SK-N-SH (cell line): Measurements from ENCODE around the gene PHF8. TPM values are rescaled to one million over a fixed set of nuclear protein-coding genes. Genes with fewer than 3 reads are reported as not detected.

Experiments
- CTCF ChIA-PET: fragments of 300-600, 350-600 bp; formaldehyde crosslinking; extraction: SDS; loops from one replicate; lab custom pipeline; 2021; lab: Yijun Ruan, JAX
- POLR2A ChIA-PET: fragments of 350-600 bp; sonication (Branson Sonifier 250); formaldehyde crosslinking; extraction: SDS; loops from one replicate; lab custom pipeline; 2020; ENCODE audit warnings: antibody characterized with exemption, inconsistent platforms; lab: Yijun Ruan, JAX
- DNase-seq: peaks from one replicate; pipeline ENCODE4 v3.0.0; 2012
- H2AFZ ChIP-seq: fragments of 200-600 bp; sonication (generic); 2 replicates; pipeline ENCODE4 v1.8.1; 2016; ENCODE audit warnings: antibody characterized with exemption, mild to moderate bottlenecking, low read depth
- H3F3A ChIP-seq: fragments of 200-600 bp; sonication (generic); replicated peaks from 2 replicates; pipeline ENCODE3; 2016; ENCODE audit warnings: antibody characterized with exemption, mild to moderate bottlenecking; ENCODE audit not compliant: insufficient read depth
- H3K27ac ChIP-seq, 2 experiments: fragments of 200-500 bp in 1 of 2; fragments of 200-600 bp in 1 of 2; sonication (Bioruptor generic) in 1 of 2; sonication (generic), shearing (Covaris generic) in 1 of 2; 2 replicates each; pipeline versions ENCODE4 v1.5.1 to v1.6.1; 2014 to 2016; ENCODE audit warnings: low read depth in 2 of 2, inconsistent platforms in 1 of 2, low read length in 1 of 2, mild to moderate bottlenecking in 1 of 2, mixed read lengths in 1 of 2
- H3K27me3 ChIP-seq: fragments of 200-600 bp; sonication (generic), shearing (Covaris generic); 2 replicates; pipeline ENCODE4 v1.6.1; 2016; ENCODE audit warnings: mixed run types; ENCODE audit not compliant: insufficient read depth
- H3K36me3 ChIP-seq, 2 experiments: fragments of 200-500 bp in 1 of 2; fragments of 200-600 bp in 1 of 2; sonication (Bioruptor generic) in 1 of 2; sonication (generic) in 1 of 2; replicated peaks in 1 of 2; 2 replicates each; pipeline versions ENCODE3 to v1.5.1; 2014 to 2016; ENCODE audit warnings: low read length in 1 of 2, mild to moderate bottlenecking in 1 of 2; ENCODE audit not compliant: insufficient read depth in 2 of 2, control insufficient read depth in 1 of 2
- H3K4me1 ChIP-seq, 2 experiments: fragments of 200-500 bp in 1 of 2; fragments of 200-600 bp in 1 of 2; sonication (Bioruptor generic) in 1 of 2; sonication (generic), shearing (Covaris generic) in 1 of 2; 2 replicates each; pipeline versions ENCODE4 v1.5.1 to v1.6.1; 2014 to 2016; ENCODE audit warnings: low read depth in 1 of 2, low read length in 1 of 2, mixed run types in 1 of 2; ENCODE audit not compliant: insufficient read depth in 2 of 2, control insufficient read depth in 1 of 2
- H3K4me2 ChIP-seq: fragments of 200-600 bp; sonication (generic), shearing (Covaris generic); 2 replicates; pipeline ENCODE4 v1.6.1; 2017; ENCODE audit warnings: mixed run types
- H3K4me3 ChIP-seq, 2 experiments: fragments of 200-500 bp in 1 of 2; fragments of 200-600 bp in 1 of 2; sonication (Bioruptor generic) in 1 of 2; sonication (generic), shearing (Covaris generic) in 1 of 2; 2 replicates each; pipeline versions ENCODE4 v1.5.1 to v1.8.1; 2014 to 2016; ENCODE audit warnings: low read depth in 2 of 2, inconsistent platforms in 1 of 2, low read length in 1 of 2, mild to moderate bottlenecking in 1 of 2, mixed read lengths in 1 of 2, moderate library complexity in 1 of 2
- H3K79me2 ChIP-seq: fragments of 200-600 bp; sonication (generic); 2 replicates; pipeline ENCODE4 v1.8.1; 2017; ENCODE audit warnings: mild to moderate bottlenecking; ENCODE audit not compliant: insufficient read depth
- H3K9ac ChIP-seq: fragments of 200-600 bp; sonication (generic); 2 replicates; pipeline ENCODE4 v1.6.1; 2017; ENCODE audit warnings: mixed run types
- H3K9me2 ChIP-seq: fragments of 200-600 bp; sonication (generic); 2 replicates; pipeline ENCODE4 v1.6.1; 2017; ENCODE audit warnings: mixed run types
- H3K9me3 ChIP-seq: fragments of 200-600 bp; sonication (generic); 2 replicates; pipeline ENCODE4 v1.6.1; 2017; ENCODE audit warnings: mixed run types, mild to moderate bottlenecking, moderate library complexity
- H4K20me1 ChIP-seq: fragments of 200-600 bp; sonication (generic); 2 replicates; pipeline ENCODE4 v1.6.1; 2017; ENCODE audit warnings: mild to moderate bottlenecking, mixed run types; ENCODE audit not compliant: insufficient read depth
- ELF1 ChIP-seq: IDR thresholded peaks from 2 replicates; pipeline ENCODE4 v1.4.0; 2012
- EZH2phosphoT487 ChIP-seq: fragments of 200-600 bp; sonication (generic); IDR thresholded peaks from 2 replicates; pipeline ENCODE4 v1.6.1; 2017; ENCODE audit warnings: low read depth, mixed run types, mild to moderate bottlenecking, antibody characterized with exemption, moderate library complexity, borderline replicate concordance
- FOXJ3 ChIP-seq: sonication (generic); formaldehyde crosslinking; IDR thresholded peaks from 2 replicates; pipeline ENCODE4 v1.5.1; 2020; ENCODE audit warnings: mild to moderate bottlenecking, missing genetic modification reagents
- FOXM1 ChIP-seq: IDR thresholded peaks from 2 replicates; pipeline ENCODE4 v1.4.0; 2012; ENCODE audit warnings: low read depth, mild to moderate bottlenecking
- GATA2 ChIP-seq: sonication (generic); formaldehyde crosslinking; IDR thresholded peaks from 2 replicates; pipeline ENCODE4 v1.5.0; 2020; ENCODE audit warnings: mild to moderate bottlenecking, missing genetic modification reagents
- MEF2A ChIP-seq: IDR thresholded peaks from 2 replicates; pipeline ENCODE4 v1.4.0; 2012; ENCODE audit warnings: low read depth, borderline replicate concordance
- MXI1 ChIP-seq: IDR thresholded peaks from 2 replicates; pipeline ENCODE4 v1.6.1; 2012; ENCODE audit warnings: mild to moderate bottlenecking, low read depth, low read length, improper control_type of control experiment
- NRF1 ChIP-seq: IDR thresholded peaks from 2 replicates; pipeline ENCODE4 v1.6.1; 2012; ENCODE audit warnings: low read depth, mild to moderate bottlenecking, low read length
- POLR2AphosphoS5 ChIP-seq: IDR thresholded peaks from 2 replicates; pipeline ENCODE4 v1.6.1; 2012; ENCODE audit warnings: low read depth, low read length
- RCOR1 ChIP-seq: fragments of 150-350 bp; IDR thresholded peaks from 2 replicates; pipeline ENCODE4 v1.6.1; 2017; ENCODE audit warnings: antibody characterized with exemption, low read length
- RFX5 ChIP-seq: IDR thresholded peaks from 2 replicates; pipeline ENCODE4 v1.6.1; 2012; ENCODE audit warnings: mild to moderate bottlenecking, improper control_type of control experiment, low read length
- SIN3A ChIP-seq: IDR thresholded peaks from 2 replicates; pipeline ENCODE4 v1.6.1; 2012; ENCODE audit warnings: low read depth, mild to moderate bottlenecking, low read length, moderate library complexity, borderline replicate concordance
- TAF1 ChIP-seq: IDR thresholded peaks from 2 replicates; pipeline ENCODE4 v1.6.1; 2012; ENCODE audit warnings: low read depth, mild to moderate bottlenecking, low read length, moderate library complexity, borderline replicate concordance
- TCF12 ChIP-seq: IDR thresholded peaks from 2 replicates; pipeline ENCODE4 v1.4.0; 2012
- YY1 ChIP-seq: IDR thresholded peaks from 2 replicates; pipeline ENCODE4 v1.4.0; 2012; ENCODE audit warnings: low read depth, mild to moderate bottlenecking
- WGBS: methylation state at CpG from one replicate; pipeline ENCODE4 v1.1.6; 2017; ENCODE audit warnings: low lambda C conversion rate; 5-methylcytosine and 5-hydroxymethylcytosine counted together
- polyA plus RNA-seq, 3 experiments: library from polyadenylated mRNA; depleted of rRNA; stranded (reverse); fragments of >200 nt; gene quantifications; 2 replicates each; pipeline ENCODE4 v1.2.3, GENCODE V29; 2012
- TF ChIP-seq, protein P1 (sequence below): IDR thresholded peaks from 2 replicates; pipeline ENCODE4 v1.4.0; 2012; ENCODE audit warnings: low read depth
- TF ChIP-seq, protein P2 (sequence below): fragments of 200-600 bp; sonication (generic); IDR thresholded peaks from 2 replicates; pipeline ENCODE4 v1.6.1; 2017; ENCODE audit warnings: antibody characterized with exemption, mild to moderate bottlenecking, moderate library complexity
- TF ChIP-seq, protein P3 (sequence below): IDR thresholded peaks from 2 replicates; pipeline ENCODE4 v1.4.0; 2012; ENCODE audit warnings: low read depth, borderline replicate concordance
- TF ChIP-seq, protein P4 (sequence below): fragments of 150-350 bp; IDR thresholded peaks from 2 replicates; pipeline ENCODE4 v1.6.1; 2016; ENCODE audit warnings: mild to moderate bottlenecking, low read depth, low read length
- TF ChIP-seq, protein P5 (sequence below): fragments of 150-350 bp; IDR thresholded peaks from 2 replicates; pipeline ENCODE4 v1.6.1; 2017; ENCODE audit warnings: antibody characterized with exemption, low read length, low read depth, borderline replicate concordance

PHF8 gene
- polyA plus RNA-seq, 1 of the 3 experiments (the other 2 are of a cell fraction), result 7.8 TPM

DNA sequence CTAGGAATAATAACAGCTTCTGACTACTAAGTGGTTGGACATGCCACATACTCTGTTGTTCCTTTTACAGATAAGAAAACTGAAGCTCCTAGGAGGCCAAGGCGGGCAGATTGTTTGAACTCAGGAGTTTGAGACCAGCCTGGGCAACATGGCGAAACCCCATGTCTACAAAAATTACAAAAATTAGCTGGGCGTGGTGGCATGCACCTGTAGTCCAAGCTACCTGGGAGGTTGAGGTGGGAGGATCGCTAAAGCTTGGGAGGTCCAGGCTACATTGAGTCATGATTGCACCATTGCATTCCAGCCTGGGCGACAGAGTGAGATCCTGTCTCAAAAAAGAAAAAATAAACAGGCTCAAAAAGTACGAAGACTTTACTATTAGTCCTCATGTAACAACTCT, 30.6 kb upstream of the PHF8 start:
- POLR2A ChIA-PET, result no interaction called here
- WGBS, result 55% methylated on average over 6 of the region's 6 CpGs

DNA sequence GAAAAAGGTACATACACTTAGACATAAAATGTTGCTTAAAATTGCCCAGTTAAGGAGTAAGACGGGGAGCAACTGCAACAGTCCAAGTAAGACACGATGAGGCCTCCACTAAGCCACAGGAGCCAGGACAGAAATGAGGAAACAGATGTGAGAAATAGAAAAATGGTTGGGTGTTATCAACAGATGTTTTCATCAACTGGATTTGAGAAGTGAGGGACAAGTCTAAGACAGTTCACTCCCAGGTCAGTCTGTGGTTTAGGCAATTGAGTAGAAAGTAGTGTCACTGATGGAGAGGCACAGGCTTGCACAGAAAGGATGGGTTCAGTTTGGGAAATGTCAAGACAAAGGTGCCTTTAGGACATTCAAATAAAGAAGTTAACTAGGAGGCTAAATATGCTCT, 23.5 kb upstream of the PHF8 start:
- CTCF ChIA-PET, result no interaction called here
- no peaks in the 10 kb centered on the region for H3K79me2 ChIP-seq
- no peak overlapping the region for H3K27ac ChIP-seq
- POLR2A ChIA-PET, result no interaction called here
- 51% methylated on average over 2 of the region's 2 CpGs for WGBS
- no peak for DNase-seq
- H3K27me3 ChIP-seq, result no peaks in the 10 kb centered on the region
- TF ChIP-seq TCF12 (no peak), RCOR1 (no peak), MEF2A (no peak), MXI1 (no peak), FOXM1 (no peak), NRF1 (no peak), GATA2 (CRISPR knock-in tag) (no peak), ELF1 (no peak)
- TF ChIP-seq, protein P1, sequence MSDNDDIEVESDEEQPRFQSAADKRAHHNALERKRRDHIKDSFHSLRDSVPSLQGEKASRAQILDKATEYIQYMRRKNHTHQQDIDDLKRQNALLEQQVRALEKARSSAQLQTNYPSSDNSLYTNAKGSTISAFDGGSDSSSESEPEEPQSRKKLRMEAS, result no peak
- TF ChIP-seq, protein P2, sequence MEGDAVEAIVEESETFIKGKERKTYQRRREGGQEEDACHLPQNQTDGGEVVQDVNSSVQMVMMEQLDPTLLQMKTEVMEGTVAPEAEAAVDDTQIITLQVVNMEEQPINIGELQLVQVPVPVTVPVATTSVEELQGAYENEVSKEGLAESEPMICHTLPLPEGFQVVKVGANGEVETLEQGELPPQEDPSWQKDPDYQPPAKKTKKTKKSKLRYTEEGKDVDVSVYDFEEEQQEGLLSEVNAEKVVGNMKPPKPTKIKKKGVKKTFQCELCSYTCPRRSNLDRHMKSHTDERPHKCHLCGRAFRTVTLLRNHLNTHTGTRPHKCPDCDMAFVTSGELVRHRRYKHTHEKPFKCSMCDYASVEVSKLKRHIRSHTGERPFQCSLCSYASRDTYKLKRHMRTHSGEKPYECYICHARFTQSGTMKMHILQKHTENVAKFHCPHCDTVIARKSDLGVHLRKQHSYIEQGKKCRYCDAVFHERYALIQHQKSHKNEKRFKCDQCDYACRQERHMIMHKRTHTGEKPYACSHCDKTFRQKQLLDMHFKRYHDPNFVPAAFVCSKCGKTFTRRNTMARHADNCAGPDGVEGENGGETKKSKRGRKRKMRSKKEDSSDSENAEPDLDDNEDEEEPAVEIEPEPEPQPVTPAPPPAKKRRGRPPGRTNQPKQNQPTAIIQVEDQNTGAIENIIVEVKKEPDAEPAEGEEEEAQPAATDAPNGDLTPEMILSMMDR, result no peak
- TF ChIP-seq, protein P3, sequence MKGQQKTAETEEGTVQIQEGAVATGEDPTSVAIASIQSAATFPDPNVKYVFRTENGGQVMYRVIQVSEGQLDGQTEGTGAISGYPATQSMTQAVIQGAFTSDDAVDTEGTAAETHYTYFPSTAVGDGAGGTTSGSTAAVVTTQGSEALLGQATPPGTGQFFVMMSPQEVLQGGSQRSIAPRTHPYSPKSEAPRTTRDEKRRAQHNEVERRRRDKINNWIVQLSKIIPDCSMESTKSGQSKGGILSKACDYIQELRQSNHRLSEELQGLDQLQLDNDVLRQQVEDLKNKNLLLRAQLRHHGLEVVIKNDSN, result no peak
- TF ChIP-seq, protein P4, sequence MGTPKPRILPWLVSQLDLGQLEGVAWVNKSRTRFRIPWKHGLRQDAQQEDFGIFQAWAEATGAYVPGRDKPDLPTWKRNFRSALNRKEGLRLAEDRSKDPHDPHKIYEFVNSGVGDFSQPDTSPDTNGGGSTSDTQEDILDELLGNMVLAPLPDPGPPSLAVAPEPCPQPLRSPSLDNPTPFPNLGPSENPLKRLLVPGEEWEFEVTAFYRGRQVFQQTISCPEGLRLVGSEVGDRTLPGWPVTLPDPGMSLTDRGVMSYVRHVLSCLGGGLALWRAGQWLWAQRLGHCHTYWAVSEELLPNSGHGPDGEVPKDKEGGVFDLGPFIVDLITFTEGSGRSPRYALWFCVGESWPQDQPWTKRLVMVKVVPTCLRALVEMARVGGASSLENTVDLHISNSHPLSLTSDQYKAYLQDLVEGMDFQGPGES, result no peak
- TF ChIP-seq, all 33 proteins: peak for 0
- H3K4me1 ChIP-seq, result no peaks in the 10 kb centered on the region
- H4K20me1 ChIP-seq, result no peaks in the 10 kb centered on the region
- no peak overlapping the region for H3K4me3 ChIP-seq
- H3F3A ChIP-seq, result no peaks in the 10 kb centered on the region
- peaks cover 0 to 2% of the 10 kb centered on the region in 2 experiments for H3K36me3 ChIP-seq
- H3K9ac ChIP-seq, result no peak overlapping the region
- H3K9me3 ChIP-seq, result no peaks in the 10 kb centered on the region
- H2AFZ ChIP-seq, result no peak overlapping the region
- H3K9me2 ChIP-seq, result no peaks in the 10 kb centered on the region
- no peak overlapping the region for H3K4me2 ChIP-seq

More for the DNA sequence above, 30.6 kb upstream of the PHF8 start:
- Histone ChIP-seq H3K4me3 (no peak overlapping the region), H3K4me2 (no peak overlapping the region), H3K36me3 (peaks cover 0 to 2% of the 10 kb centered on the region in 2 experiments), H3F3A (no peaks in the 10 kb centered on the region), H2AFZ (no peak overlapping the region), H4K20me1 (no peaks in the 10 kb centered on the region), H3K27me3 (no peaks in the 10 kb centered on the region), H3K9ac (no peak overlapping the region), H3K27ac (no peak overlapping the region), H3K79me2 (no peaks in the 10 kb centered on the region), H3K4me1 (no peaks in the 10 kb centered on the region), H3K9me2 (no peaks in the 10 kb centered on the region), H3K9me3 (no peaks in the 10 kb centered on the region)
- no peak for TF ChIP-seq POLR2AphosphoS5
- no peak for TF ChIP-seq MEF2A
- TF ChIP-seq RFX5, result no peak
- TF ChIP-seq MXI1, result no peak
- TF ChIP-seq, protein P5, sequence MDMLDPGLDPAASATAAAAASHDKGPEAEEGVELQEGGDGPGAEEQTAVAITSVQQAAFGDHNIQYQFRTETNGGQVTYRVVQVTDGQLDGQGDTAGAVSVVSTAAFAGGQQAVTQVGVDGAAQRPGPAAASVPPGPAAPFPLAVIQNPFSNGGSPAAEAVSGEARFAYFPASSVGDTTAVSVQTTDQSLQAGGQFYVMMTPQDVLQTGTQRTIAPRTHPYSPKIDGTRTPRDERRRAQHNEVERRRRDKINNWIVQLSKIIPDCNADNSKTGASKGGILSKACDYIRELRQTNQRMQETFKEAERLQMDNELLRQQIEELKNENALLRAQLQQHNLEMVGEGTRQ, result no peak
- TF ChIP-seq FOXM1, result no peak
- TF ChIP-seq, protein P1, result no peak
- TF ChIP-seq GATA2 (CRISPR knock-in tag), result no peak
- no peak for TF ChIP-seq TAF1
- no peak for TF ChIP-seq YY1
- no peak for TF ChIP-seq EZH2phosphoT487
- no peak for TF ChIP-seq SIN3A
- no peak for TF ChIP-seq ELF1
- TF ChIP-seq FOXJ3 (CRISPR knock-in tag), result no peak
- no peak for TF ChIP-seq RCOR1
- CTCF ChIA-PET, result no interaction called here
- no peak for DNase-seq
